GM19467 (cell line): ENCODE results near the gene MAGI2.

Source experiments
- ATAC-seq: cut with Tn5 transposase; IDR thresholded peaks from one replicate; pipeline ENCODE4 v1.9.1; 2021; ENCODE audit warnings: mild to moderate bottlenecking, moderate library complexity; ENCODE audit not compliant: unreplicated experiment

MAGI2 gene

DNA sequence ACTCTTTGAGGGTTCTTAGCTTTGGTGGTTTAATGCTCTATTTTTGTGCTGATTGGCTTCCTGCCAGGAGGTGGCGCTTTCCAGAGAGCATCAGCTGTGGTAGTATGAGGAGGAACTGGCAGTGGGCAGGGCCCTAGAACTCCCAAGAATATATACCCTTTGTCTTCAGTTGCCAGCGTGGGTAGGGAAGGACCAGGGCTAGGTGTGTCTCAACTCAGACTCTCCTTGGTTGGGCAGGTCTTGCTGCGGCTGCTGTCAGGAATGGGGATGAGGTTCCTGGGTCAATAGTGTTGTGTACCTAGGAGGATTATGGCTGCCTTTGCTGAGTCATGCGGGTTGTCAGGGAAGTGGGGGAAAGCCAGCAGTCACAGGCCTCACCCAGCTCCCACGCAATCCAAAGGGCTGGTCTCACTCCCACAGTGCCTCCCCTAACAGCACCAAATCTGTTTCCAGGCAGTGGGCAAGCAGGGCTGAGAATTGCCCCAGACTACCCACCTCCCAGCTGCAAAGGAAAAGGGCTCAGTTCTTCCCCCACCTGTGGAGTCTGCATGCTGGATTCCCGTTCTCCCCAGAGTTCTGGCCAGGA, 1463.4 kb downstream of the MAGI2 start:
- ATAC-seq: no peak

DNA sequence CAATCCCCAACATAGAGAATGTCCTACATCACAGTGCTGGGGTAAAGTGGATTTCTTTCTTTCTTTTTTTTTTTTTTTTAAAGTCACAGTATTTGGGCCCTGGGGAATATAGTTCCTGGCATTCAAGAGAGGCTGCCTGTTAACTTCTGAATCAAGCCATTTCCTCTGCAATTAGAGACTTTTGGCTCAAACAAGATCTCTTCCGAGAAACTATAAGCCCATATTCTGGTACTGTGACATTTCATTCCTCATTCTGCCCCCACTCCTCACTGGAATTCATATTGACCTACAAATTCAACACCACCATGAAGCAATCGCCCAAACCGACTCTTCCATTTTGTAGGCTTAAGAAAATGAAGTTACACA, 1467.5 kb downstream of the MAGI2 start:
- ATAC-seq: no peak

DNA sequence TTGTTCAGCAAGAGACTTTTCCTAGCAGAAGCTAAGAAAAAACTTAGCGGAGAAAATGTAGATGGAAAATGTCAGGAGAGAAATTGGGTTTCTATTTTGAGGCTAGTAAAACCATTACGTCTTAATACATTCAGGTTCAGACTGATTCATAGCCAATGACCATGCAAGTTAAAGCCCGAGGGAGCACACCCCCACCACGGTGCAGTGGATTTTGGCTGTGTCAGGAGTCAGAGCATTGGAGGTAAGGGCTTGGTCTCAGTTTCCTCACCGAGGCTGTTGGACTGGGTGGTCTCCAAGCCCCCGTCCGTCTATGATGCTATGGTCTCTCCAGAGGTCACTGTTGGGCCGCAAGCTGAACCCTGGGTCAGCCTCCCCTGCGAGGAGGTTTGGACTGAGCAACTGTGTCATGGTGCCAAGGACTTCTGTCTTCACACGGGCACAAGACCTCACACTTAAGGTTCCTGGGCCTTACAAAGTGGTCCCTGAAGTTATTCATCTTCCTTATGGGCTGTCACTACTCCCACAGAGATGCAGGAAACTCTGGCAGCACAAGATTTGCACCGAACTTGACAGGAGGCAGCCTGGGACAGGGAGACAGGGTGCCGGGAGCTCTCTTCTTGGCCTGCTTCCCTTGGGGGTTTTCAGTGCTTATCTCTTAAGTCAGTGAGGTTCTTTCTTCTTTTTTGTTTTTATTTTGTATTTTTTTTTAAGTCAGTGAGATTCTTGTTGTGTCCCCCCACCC, 1468.1 kb downstream of the MAGI2 start:
- no peak for ATAC-seq

DNA sequence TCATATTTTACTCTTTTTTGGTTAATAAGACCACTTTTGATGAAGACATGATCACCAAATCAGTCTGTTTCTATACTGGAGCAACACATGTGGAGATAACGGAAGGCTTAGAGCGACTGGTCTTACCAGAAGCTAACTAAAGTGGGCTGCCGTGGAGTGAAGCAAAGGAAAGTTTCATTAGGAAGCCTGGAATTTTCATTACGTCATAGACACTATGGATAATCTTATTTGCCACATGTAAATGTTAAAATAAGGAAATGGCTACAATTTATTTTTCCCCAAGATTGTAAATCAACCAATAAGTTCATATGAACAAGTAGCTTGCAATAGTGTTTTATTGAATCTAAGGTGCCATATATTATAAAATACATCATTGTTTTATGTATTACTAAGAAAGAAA, 1469.5 kb downstream of the MAGI2 start:
- ATAC-seq: no peak

DNA sequence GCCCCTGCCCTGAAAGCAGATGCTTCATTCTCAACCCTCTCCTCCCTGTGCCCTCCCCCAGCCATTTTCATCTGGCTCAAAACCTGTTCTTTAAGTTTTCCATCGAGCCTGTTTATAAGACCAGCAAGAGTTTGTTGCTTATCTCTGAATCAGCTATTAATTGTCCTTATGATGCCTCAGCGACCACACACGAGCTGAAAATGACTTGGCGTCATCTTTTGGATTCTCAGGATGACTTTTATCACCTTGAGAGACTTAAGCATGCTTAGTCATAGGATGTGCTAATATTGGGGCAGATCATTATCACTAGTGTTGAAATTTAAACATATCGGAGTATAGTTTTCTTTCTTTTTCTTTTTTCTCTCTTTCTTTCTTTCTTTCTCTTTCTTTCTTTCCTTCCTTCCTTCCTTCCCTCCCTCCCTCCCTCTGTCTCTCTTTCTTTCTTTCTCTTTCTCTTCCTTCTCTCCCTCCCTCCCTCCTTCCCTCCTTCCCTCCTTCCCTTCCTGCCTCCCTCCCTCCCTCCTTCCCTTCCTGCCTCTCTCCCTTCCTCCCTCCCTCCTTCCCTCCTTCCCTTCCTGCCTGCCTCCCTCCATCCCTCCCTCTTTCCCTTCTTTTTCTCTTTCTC, 1470.4 kb downstream of the MAGI2 start:
- ATAC-seq: no peak

DNA sequence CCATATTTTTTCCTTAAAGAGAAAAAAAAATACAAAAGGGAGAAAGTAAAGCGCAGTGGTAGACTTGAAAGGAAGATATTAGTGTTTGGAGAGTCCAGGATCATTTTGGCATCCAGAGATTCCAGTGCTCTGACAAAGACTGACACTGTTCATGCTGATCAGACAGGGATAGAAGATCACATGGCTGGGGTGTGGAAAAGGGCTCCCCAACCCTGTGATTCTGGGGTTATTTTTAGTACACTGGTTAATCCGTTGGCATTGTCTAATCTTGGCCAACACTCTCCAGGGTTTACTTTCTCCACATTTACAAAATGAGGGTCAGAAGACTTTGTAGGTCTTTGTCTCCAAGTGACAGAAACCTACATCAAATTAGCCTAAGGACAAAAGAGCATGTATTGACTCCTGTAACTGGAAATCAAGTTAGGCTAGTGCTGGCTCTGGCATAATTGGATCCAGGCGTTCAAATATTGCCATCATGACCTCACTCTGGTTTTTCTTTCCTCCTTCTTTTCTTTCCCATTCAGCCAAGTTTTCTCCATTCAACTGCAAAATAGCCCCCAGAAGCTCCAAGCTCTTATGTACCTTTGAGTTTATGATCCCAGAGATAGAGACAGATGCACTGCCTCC, 1473.3 kb downstream of the MAGI2 start:
- no peak for ATAC-seq

DNA sequence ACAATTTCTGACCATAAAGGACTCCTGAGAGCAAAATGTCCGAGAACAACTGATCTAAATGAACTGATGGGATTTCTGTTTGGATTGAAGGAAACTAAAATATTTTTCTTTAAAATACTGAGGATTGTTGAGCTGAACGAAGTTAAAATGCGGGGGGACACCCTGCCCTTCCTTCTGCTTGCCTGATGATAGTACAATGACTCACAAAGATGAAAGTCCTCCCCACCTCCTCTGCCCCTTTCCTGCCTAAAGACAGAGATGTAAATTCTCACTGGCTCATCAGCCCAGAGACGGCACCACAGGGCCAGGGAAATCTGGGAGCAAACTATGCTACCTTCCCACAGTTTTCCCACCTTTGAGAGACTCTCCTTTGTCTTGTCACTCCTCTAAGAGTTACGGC, 1474.2 kb downstream of the MAGI2 start:
- ATAC-seq: no peak

DNA sequence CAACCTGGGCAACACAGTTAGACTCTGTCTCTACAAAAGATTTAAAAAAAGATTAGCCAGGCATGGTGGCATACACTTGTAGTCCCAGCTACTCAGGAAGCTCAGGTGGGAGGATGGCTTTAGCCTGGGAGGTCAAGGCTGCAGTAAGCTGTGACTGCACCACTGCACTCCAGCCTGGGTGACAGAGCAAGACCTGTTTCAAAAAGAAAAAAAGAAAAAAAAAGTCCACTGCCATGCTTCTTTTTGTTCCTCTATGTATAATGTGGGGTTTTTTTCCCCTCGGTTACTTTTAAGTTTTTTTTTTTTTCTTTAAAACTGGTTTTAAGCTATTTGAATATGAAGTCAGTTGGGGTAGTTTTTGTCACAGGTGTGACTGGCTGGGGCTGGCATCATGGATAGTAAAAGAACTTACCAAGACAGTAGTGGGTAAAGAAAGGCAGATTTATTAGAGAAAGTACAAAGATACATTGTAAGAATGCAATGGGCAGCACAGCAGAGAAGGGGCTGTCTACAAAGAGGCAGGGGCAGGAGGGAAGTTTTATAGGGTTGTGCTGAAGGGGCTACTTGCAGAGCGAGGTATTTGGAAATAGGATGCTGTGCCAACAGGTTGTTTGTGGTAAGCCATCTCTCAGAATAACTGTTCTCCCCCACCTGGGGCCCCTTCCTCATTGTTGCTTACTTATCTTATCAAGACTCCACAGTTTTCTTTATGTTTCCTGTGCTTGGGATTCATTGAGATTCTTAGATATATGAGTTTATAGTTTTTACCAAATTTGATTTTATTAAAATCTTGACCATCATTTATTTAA, 1477.6 kb downstream of the MAGI2 start:
- no peak for ATAC-seq

DNA sequence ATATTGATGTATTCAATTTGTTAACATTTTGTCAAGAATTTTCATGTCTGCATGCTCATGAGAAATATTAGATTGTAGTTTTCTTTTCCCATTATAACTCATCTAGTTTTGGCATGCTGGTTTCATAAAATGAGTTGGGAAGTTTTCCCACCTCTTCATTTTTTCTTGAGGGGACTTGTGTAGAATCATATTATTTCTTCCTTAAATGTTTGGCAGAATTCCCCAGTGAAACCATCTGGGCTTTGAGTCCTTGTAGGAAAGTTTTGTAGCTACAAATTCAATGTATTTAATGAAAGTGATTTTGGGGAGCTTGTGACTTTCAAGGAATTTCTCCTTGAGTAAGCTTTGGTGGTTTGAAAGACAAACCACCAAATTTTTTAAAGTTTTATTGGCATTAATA, 1481.7 kb downstream of the MAGI2 start:
- no peak for ATAC-seq

DNA sequence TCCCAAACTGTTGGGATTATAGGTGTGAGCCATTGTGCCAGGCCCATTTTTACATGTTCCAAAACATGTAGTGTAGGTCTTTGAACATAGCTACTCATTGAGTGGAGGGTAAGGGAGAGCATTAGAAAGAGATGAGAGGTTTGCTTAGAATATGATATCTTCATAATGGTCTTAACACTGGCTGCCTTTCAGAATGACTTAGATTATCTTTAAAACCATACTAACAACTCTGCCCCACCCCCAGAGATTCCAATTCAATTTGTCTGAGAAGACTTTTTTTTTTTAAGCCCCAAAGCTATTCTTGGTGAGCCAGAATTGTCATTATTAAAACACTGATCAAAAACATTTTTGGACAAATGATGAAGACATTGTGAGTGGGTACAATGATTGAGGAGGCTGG, 1486.0 kb downstream of the MAGI2 start:
- no peak for ATAC-seq
